ENCODE results near the gene CFAP65. TPM values are rescaled to one million over a fixed set of nuclear protein-coding genes. Genes with fewer than 3 reads are reported as not detected.

The CFAP65 gene
- polyA plus RNA-seq, 1 donor = 0.28 TPM

DNA sequence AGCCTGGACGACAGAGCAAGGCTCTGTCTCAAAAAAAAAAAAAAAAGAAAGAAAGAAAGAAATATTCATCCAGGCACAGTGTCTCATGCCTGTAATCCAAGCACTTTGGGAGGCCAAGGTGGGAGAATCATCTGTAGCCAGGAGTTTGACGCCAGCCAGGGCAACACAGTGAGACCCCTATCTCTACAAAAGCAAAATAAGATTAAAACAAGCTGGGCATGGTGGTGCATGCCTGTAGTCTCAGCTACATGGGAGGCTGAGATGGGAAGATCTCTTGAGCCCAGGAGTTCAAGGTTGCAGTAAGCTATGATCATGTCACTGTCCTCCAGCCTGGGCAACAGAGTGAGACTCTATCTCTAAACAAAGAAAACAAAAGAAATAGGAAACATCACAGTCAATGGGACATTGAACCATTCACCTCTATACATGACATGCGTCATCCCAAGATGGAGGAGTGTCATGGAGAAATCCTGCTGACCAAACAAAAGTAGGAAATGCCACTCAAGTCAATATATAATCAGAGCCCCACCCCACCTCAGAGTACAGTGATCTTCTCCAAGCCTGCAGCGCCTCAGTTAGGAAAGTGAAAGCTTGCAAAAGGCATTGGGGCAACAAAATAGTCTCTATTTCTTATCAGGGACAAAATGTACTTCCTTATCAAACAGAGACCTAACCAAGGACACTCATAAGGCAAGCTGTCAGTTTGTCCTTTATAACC lies 66.1 kb downstream of the CFAP65 start:
- DNase-seq = no peak

DNA sequence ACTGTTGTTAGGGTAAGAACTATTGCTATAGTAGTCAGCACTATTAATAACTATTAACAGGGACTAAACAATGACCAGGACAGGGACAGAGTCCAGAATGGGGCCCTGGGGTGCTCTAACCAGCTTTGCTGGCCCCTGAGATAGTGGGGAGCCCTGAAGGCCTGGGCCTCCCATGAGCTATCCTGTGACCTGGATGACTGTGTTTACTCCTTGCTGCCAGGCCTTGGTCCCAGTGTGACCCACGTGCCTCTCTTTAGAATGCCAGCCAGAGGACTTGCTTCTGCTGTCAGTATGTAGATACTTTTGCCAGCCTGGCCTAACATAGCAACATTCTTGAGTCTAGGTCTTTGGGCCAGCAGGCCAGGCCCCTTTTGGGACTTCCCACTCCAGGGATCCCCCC lies 70.4 kb downstream of the CFAP65 start:
- no peak for DNase-seq

DNA sequence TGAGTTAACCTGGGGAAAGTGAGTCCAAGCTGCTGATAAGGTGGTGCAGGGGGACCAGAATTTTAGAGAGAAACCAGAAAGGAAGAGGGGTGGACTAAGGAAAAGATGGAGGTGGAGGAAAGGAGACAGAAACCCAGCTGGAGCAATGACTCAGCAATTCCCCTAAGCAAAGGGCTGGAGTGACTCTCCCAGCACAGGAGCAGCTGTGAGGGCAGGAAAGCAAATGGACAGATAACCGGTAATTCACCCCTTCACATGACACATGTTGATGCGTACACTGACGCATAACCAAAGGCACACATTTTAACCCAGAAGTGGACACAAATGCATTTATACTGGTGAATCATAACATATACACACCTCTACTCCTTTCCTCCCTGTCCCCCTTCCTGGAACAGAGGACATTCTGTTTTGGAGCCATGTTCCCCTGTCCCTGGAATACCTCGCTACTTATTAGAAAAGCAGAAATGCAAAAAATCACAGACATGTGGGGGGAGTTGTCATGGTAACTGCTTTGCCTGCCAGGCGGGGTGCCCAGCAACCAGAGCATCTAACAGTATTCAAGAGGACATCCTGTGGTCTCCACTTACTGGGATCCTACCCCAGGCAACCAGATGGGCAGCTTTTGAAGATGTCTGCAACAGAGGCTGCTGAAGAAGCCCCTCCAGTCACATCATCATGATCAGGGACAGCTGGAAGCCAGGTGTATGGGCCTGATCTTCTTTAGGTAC lies 77.1 kb downstream of the CFAP65 start:
- DNase-seq = no peak

DNA sequence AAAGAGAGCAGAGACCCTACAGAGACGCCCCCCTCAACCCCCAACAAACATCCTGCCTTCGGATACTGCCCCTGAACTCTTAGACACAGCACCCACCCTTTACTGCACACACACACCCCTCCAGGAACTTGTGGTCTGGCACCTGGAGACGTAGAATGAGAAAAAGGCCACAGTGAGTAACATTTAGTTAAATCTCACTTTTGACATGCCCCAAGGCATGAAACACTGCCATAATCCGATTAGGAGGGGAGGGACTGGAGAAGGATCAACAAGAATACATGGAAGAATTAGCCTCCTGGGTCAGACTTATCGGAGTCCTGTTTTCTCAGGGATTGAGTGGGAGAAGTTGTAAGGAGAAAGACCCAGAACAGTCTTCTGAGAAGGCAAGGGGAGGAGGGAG lies 77.7 kb downstream of the CFAP65 start:
- no peak for DNase-seq

DNA sequence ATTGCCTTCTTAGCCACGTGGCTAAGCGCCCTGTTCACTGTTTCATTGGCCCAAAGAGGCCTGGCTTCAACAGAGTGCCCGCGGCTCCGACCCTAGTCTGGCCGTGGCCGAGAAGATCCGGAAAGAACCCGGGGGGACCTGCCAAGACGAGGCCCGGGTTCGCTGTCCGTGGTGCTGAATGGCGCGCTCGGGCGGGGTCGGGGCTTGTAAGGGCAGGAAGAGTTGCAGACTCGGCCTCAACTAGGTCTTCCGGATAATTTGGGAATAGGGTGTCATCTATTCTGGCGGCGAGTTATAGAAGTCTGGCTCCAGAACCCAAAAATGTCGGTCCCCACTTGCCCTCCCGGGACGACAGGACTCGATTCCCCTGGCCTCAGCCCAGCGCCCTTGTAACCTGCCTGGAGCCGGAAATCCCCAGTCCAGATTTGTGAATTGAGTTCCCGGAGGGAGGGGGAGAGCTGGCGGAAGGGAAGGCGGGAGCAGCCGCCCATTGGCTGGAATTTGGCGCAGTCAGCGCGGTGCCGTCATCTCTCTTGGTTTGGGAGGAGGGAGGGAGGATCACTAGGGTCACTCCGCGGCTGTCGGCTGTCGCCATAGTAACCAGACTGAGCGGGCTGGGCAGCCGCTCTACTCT lies 78.3 kb downstream of the CFAP65 start:
- peak; percentile 83 for DNase-seq

DNA sequence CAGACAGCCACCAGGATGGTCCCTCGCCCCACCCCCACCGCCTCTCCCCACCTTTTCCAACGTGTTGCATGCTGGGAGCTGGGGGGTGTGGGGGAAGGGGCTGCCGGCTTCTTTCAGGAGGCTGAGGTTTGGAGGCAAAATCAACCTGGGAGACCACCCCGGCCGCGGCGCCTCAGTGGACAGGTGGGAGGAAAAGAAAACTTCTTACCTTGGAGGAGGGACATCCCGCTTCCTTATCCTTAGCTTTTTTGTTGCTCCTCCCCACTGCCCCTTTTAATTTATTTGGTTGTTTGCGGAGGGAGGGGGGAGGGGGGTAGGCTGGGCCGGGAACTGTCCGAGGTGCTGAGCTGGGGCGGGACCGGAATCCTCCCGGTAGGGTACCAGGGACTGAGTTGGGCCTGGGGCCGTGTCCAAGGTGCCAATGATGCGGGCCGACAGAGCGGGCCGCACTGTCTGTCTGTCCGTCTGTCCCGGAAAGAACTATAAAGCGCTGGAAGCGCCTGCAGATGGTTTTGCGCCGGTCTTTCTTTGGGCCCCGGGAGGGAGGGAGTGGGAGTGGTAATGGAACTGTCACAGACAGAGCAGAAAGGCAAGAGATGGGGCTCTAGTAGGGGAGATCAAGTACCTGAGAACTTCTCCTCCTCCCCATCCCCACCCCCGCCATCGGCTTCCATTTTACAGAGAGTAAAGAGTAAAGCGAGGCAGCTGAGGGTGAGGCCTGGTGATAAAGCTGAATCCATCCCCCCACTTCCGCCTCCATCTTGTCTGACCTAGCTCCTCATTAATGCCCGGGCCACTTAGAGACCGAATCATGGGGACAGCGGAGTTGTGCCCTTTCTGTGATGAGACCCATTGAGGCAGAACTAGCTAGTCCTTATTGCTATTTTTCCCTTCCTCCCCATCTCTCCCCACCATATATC lies 79.4 kb downstream of the CFAP65 start:
- no peak for DNase-seq

DNA sequence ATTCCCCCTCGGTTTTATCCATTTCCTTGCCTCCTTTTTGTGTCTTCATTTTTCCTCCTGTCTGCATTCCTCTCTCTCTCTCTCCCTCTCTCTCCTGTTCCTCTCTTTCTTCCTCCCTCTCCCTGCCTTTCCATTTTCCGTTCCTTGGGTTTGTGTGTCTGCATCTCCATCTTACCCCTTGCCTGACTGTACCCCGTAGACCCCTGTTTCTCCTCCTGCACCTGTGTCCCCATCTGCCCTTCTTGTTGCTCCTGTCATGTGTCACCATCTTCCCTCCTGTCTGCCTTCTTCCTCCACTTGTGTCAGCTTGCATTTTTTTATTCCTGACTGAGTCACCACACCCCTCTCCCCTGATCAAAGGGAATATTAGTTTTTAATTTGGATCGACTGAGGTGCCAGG lies 80.1 kb downstream of the CFAP65 start:
- no peak for DNase-seq

DNA sequence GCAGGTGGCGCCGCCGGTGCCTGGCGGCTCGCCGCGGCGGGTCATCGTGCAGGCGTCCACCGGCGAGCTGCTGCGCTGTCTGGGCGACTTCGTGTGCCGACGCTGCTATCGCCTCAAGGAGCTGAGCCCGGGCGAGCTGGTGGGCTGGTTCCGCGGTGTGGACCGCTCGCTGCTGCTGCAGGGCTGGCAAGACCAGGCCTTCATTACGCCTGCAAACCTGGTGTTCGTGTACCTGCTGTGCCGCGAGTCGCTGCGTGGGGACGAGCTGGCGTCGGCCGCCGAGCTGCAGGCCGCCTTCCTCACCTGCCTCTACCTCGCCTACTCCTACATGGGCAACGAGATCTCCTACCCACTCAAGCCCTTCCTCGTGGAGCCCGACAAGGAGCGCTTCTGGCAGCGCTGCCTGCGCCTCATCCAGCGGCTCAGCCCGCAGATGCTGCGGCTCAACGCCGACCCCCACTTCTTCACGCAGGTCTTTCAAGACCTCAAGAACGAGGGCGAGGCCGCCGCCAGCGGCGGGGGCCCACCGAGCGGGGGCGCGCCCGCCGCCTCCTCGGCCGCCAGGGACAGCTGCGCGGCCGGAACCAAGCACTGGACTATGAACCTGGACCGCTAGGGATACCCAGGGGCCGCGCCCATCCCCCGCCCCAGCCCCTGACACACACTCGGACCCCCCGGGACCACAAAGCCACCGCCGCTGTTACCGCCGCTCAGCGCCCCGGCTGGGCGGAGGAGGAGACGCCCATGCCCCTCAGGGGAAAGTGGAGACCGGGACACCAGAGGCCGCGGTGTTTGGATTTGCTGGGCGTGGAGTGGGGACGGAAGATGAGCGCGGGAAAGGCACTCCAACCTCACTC lies 80.8 kb downstream of the CFAP65 start:
- no peak for DNase-seq

DNA sequence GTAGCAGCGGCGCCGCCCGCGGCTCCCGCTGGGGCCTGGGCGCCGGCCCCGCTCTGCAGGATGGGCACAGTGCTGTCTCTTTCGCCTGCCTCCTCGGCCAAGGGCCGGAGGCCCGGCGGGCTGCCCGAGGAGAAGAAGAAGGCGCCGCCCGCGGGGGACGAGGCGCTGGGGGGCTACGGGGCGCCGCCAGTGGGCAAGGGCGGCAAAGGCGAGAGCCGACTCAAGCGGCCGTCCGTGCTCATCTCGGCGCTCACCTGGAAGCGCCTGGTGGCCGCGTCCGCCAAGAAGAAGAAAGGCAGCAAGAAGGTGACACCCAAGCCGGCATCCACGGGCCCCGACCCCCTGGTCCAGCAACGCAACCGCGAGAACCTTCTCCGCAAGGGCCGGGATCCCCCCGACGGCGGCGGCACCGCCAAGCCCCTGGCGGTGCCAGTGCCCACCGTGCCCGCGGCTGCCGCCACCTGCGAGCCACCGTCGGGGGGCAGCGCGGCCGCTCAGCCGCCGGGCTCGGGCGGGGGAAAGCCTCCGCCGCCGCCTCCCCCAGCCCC lies 81.5 kb downstream of the CFAP65 start:
- no peak for DNase-seq

DNA sequence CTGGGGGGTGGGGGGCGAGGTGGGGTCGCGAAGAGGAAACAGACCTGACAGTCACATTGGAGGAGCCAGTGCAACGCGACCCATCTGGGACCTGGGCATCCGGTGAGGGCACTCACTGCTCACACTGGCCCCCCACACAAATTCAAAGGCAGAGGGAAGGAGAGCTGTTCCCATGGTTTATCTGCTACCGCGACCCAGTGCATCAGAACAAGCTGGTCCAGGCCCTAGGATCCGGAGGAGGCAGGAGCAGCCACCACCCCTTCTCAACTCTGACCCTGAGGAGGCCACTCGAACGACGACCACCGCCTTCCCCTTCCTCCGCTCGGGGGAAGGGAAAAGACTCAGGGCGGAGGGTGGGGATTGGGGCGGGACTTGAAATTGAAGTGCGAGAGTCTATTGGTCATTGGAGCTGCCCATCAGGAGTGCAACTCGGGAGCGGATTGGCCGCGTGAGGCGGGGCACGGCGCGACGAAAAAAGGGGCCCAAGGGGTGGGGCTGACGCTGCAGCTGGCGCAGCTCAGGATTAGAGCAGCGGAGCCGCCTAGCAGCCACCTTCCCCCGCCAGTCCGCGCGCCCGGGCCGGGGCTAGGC lies 82.1 kb downstream of the CFAP65 start, which contains the start of gene CDK5R2:
CDK5R2 (plus strand) TSS at position 526 of the 591 bp plus-strand sequence. CDS start 155 bp downstream, outside the sequence.
- peak; percentile 89 for DNase-seq

DNA sequence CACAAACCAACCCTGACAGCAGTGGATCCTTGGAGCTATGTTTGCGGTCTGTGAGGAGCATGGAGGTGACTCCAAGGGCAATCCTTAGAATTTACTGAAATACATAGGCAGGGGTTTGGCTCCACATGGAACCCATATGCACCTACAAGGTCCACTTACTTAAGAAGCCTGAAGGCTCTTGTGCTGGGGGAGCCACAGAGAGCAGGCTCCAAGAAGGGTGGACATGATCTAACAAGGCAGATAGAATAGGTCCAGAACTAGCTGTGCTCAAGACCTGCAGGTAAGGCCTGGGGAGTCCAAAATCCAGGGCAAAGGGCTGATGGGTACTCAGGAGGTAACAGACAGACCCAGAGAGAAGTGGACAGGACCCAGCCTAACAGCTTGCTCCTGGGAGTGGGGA lies 83.0 kb downstream of the CFAP65 start:
- no peak for DNase-seq

DNA sequence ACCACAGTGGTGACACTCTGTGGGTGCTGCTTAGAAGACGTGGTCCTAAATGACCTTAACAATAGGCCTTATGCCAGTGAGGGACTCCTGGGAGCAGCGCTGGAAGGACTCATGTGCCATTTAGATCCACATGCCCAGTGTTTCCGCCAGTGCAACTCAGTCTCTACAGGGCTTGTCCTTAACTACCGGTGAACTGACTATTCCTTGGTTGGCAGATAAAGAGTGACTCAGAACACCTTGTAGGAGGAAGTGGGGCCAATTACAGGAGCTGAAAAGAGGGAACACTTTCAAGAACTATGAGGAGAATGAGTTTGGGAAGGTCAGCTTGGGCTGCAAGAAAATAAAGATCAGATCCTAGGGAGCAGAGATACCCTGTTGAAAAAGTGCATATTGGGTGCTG lies 83.6 kb downstream of the CFAP65 start:
- DNase-seq = no peak

DNA sequence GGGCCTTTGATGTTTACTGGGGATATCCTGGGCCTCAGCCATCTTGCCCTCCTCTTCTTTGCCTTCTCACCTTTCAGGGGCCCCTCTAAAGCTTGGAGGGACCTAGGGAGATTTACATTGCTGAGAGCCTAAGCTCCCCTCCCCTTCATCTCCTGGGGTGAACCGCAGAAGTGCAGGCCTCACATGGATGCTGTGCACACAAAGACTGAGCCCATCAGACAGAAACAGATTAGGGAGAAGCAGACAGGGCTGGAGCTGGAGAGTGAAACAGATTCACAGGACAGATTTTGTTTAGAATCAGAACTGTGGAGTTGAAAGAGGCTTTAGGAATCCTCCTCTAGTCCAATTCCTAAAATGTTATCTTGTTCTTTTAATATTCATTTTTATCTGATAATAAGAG lies 85.3 kb downstream of the CFAP65 start:
- no peak for DNase-seq

DNA sequence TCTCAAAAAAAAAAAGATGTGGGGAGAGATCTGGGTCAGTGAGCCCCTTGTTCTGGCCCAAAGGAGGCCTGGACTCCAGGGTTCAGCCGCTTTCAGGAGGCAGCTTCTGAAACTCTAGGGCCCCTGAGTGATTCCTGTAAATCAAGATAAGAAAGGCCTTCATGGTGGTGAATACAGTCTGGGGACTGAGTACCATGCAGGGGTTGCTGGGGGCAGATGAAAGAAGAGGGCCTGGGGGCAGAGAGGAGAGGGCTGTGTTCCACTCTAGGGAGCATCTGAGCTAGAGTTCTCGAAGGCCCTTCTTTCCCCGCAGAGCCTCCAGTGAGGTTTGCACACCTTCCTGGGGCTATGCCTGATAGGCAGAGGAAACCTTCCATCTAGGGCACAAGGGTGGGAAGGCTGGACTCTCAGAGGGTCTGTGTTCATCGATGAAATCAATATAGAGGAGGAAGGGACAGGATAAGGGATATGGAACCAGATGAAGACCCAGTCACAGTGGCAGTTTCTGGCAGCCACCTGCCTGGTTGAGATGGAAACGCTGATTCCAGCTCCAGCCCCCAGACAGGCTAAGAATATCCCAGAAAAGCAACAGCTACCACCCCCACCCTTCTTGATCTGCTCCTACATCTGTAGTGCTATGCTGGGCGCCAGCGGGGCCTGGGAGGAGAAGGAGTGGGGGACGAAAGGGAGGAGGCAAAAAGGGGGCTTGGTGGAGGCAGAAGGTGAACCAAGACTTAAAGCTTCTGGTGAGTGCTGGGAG lies 86.6 kb downstream of the CFAP65 start:
- DNase-seq = no peak

DNA sequence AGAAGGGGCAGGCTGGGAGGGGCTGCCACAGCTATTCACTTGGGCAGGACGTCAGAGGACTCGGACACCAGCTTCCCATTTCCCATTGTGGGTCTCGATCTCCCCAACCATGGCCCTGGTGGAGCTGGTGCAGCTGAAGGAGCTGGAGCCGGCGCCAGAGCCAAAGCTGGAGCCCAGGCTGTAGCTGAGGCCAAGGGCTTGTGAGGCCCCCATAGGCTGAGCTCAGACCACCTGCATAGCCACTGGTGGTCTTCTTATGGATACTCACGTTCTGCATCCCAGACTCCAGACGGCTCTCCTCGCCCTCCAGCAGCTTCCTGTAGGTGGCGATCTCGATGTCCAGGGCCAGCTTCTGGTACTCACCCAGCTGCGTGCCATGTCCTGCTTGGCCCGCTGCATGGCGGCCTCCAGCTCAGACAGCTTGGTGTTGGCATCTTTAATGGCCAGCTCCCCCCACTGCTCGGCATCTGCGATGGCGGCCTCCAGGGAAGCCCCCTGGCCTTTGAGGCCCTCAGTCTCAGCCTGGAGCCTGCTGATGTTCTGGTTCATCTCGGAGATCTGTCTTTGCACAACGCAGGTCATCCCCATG lies 87.9 kb downstream of the CFAP65 start:
- no peak for DNase-seq

Measured in left kidney (tissue), 2 donors.